IPS-18a (cell line): ENCODE results near the gene ZNF74.

ENCODE experiments used
- H3K27ac ChIP-seq: one replicate; pipeline ENCODE4 v1.5.1; 2013; ENCODE audit warnings: low read length
- H3K27me3 ChIP-seq: one replicate; pipeline ENCODE4 v1.6.1; 2013; ENCODE audit warnings: mild to moderate bottlenecking, low read length; ENCODE audit not compliant: control insufficient read depth, insufficient read depth
- H3K36me3 ChIP-seq: one replicate; pipeline ENCODE4 v1.6.1; 2013; ENCODE audit warnings: low read depth, low read length; ENCODE audit not compliant: control insufficient read depth
- H3K4me1 ChIP-seq: one replicate; pipeline ENCODE4 v1.6.1; 2013; ENCODE audit warnings: low read depth, low read length; ENCODE audit not compliant: control insufficient read depth
- H3K4me3 ChIP-seq: one replicate; pipeline ENCODE4 v1.5.1; 2013; ENCODE audit warnings: low read length
- H3K9ac ChIP-seq: one replicate; pipeline ENCODE4 v1.6.1; 2013; ENCODE audit warnings: mild to moderate bottlenecking, low read length, moderate library complexity
- H3K9me3 ChIP-seq: one replicate; pipeline ENCODE4 v1.6.1; 2013; ENCODE audit warnings: low read depth, low read length; ENCODE audit not compliant: control insufficient read depth

The ZNF74 gene

GRCh38 chr22:20431511-20432192, 37.7 kb downstream of the ZNF74 start:
- Histone ChIP-seq H3K9me3 (no peaks in the 10 kb centered on the region), H3K9ac (no peak overlapping the region), H3K4me3 (peak overlapping the region; percentile 45), H3K4me1 (peaks cover 10% of the 10 kb centered on the region), H3K36me3 (no peaks in the 10 kb centered on the region), H3K27me3 (peaks cover 85% of the 10 kb centered on the region), H3K27ac (no peak overlapping the region)

GRCh38 chr22:20432244-20432686, 38.3 kb downstream of the ZNF74 start:
- no peak overlapping the region for H3K27ac ChIP-seq
- no peak overlapping the region for H3K9ac ChIP-seq
- peaks cover 91% of the 10 kb centered on the region for H3K27me3 ChIP-seq
- no peaks in the 10 kb centered on the region for H3K9me3 ChIP-seq
- peaks cover 10% of the 10 kb centered on the region for H3K4me1 ChIP-seq
- H3K4me3 ChIP-seq = no peak overlapping the region
- H3K36me3 ChIP-seq = no peaks in the 10 kb centered on the region

- Histone ChIP-seq H3K4me3 (no peak overlapping the region), H3K27ac (no peak overlapping the region), H3K27me3 (peaks cover 97% of the 10 kb centered on the region), H3K4me1 (peaks cover 10% of the 10 kb centered on the region), H3K9me3 (no peaks in the 10 kb centered on the region), H3K36me3 (no peaks in the 10 kb centered on the region), H3K9ac (no peak overlapping the region)
Measured at GRCh38 chr22:20433191-20433590, 39.2 kb downstream of the ZNF74 start.

GRCh38 chr22:20433686-20434241, 39.8 kb downstream of the ZNF74 start:
- H3K9ac ChIP-seq = no peak overlapping the region
- no peaks in the 10 kb centered on the region for H3K36me3 ChIP-seq
- no peak overlapping the region for H3K27ac ChIP-seq
- peaks cover 97% of the 10 kb centered on the region for H3K27me3 ChIP-seq
- H3K4me1 ChIP-seq = peaks cover 9% of the 10 kb centered on the region
- H3K4me3 ChIP-seq = no peak overlapping the region
- H3K9me3 ChIP-seq = no peaks in the 10 kb centered on the region

GRCh38 chr22:20434264-20434751, 40.4 kb downstream of the ZNF74 start:
- Histone ChIP-seq H3K27me3 (peaks cover 97% of the 10 kb centered on the region), H3K4me1 (peaks cover 6% of the 10 kb centered on the region)

GRCh38 chr22:20434773-20435172, 40.8 kb downstream of the ZNF74 start:
- no peak overlapping the region for H3K9ac ChIP-seq
- peaks cover 97% of the 10 kb centered on the region for H3K27me3 ChIP-seq
- H3K9me3 ChIP-seq = no peaks in the 10 kb centered on the region
- no peak overlapping the region for H3K4me3 ChIP-seq
- no peaks in the 10 kb centered on the region for H3K36me3 ChIP-seq
- peaks cover 6% of the 10 kb centered on the region for H3K4me1 ChIP-seq
- H3K27ac ChIP-seq = no peak overlapping the region

More at GRCh38 chr22:20434264-20434751, 40.4 kb downstream of the ZNF74 start:
- Histone ChIP-seq H3K36me3 (no peaks in the 10 kb centered on the region), H3K9ac (no peak overlapping the region), H3K4me3 (no peak overlapping the region), H3K27ac (no peak overlapping the region), H3K9me3 (no peaks in the 10 kb centered on the region)

- H3K4me3 ChIP-seq = peak overlapping the region; percentile 49
- H3K27ac ChIP-seq = no peak overlapping the region
- H3K9ac ChIP-seq = no peak overlapping the region
- H3K4me1 ChIP-seq = no peaks in the 10 kb centered on the region
- no peaks in the 10 kb centered on the region for H3K36me3 ChIP-seq
- peaks cover 90% of the 10 kb centered on the region for H3K27me3 ChIP-seq
- H3K9me3 ChIP-seq = no peaks in the 10 kb centered on the region
Measured at GRCh38 chr22:20435436-20436306, 41.7 kb downstream of the ZNF74 start.

- H3K9ac ChIP-seq = no peak overlapping the region
- no peaks in the 10 kb centered on the region for H3K9me3 ChIP-seq
- no peak overlapping the region for H3K27ac ChIP-seq
- H3K27me3 ChIP-seq = peaks cover 84% of the 10 kb centered on the region
- H3K4me1 ChIP-seq = no peaks in the 10 kb centered on the region
- H3K36me3 ChIP-seq = no peaks in the 10 kb centered on the region
- peak overlapping the region; percentile 49 for H3K4me3 ChIP-seq
Measured at GRCh38 chr22:20436307-20436767, 42.4 kb downstream of the ZNF74 start.

GRCh38 chr22:20436768-20437612, 43.0 kb downstream of the ZNF74 start:
- H3K27me3 ChIP-seq = peaks cover 77% of the 10 kb centered on the region

GRCh38 chr22:20437613-20438426, 43.9 kb downstream of the ZNF74 start, which contains the start of gene SCARF2:
Gene SCARF2 (minus strand): TSS chr22:20437825. CDS start chr22:20437754, 71 bp downstream.
- Histone ChIP-seq H3K27ac (no peak within 1 kb of the TSS), H3K27me3 (peaks cover 69% of the 10 kb centered on the region), H3K4me3 (peak within 1 kb of the TSS; percentile 59)

More at GRCh38 chr22:20436768-20437612, 43.0 kb downstream of the ZNF74 start:
- no peaks in the 10 kb centered on the region for H3K9me3 ChIP-seq
- H3K36me3 ChIP-seq = no peaks in the 10 kb centered on the region
- H3K9ac ChIP-seq = no peak overlapping the region
- H3K4me3 ChIP-seq = peak overlapping the region; percentile 49
- no peak overlapping the region for H3K27ac ChIP-seq
- H3K4me1 ChIP-seq = no peaks in the 10 kb centered on the region

More at GRCh38 chr22:20437613-20438426, 43.9 kb downstream of the ZNF74 start, which contains the start of gene SCARF2:
- H3K36me3 ChIP-seq = no peaks in the 10 kb centered on the region
- no peak within 1 kb of the TSS for H3K9ac ChIP-seq
- H3K9me3 ChIP-seq = no peaks in the 10 kb centered on the region
- H3K4me1 ChIP-seq = no peaks in the 10 kb centered on the region
